ENCODE results near the gene KLHL36.

KLHL36 gene

DNA sequence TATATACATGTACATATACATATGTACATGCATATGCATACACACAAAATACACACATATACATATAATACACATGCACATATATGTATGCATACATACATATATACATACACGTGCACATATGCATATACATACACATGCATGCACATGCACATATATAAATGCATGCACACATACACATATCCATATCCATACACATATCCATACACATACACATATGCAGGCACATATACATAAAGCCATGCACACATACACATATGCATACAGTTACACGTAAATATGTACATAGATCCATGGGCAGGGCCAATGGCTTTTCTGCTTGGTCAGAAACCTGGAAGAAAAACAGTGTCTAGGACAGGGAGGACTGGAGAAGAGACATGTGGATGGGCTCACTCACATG lies 27.6 kb downstream of the KLHL36 start:
- H3K4me3 ChIP-seq (replicated peaks; ENCODE audit: low read depth, low read length) = no peak overlapping the region
- no peak for DNase-seq (ENCODE audit: extremely low read depth, low read depth)
- TF ChIP-seq, protein P1, sequence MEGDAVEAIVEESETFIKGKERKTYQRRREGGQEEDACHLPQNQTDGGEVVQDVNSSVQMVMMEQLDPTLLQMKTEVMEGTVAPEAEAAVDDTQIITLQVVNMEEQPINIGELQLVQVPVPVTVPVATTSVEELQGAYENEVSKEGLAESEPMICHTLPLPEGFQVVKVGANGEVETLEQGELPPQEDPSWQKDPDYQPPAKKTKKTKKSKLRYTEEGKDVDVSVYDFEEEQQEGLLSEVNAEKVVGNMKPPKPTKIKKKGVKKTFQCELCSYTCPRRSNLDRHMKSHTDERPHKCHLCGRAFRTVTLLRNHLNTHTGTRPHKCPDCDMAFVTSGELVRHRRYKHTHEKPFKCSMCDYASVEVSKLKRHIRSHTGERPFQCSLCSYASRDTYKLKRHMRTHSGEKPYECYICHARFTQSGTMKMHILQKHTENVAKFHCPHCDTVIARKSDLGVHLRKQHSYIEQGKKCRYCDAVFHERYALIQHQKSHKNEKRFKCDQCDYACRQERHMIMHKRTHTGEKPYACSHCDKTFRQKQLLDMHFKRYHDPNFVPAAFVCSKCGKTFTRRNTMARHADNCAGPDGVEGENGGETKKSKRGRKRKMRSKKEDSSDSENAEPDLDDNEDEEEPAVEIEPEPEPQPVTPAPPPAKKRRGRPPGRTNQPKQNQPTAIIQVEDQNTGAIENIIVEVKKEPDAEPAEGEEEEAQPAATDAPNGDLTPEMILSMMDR (IDR thresholded peaks at IDR 0.05; ENCODE audit: low read depth, low read length, missing control alignments) = no peak

DNA sequence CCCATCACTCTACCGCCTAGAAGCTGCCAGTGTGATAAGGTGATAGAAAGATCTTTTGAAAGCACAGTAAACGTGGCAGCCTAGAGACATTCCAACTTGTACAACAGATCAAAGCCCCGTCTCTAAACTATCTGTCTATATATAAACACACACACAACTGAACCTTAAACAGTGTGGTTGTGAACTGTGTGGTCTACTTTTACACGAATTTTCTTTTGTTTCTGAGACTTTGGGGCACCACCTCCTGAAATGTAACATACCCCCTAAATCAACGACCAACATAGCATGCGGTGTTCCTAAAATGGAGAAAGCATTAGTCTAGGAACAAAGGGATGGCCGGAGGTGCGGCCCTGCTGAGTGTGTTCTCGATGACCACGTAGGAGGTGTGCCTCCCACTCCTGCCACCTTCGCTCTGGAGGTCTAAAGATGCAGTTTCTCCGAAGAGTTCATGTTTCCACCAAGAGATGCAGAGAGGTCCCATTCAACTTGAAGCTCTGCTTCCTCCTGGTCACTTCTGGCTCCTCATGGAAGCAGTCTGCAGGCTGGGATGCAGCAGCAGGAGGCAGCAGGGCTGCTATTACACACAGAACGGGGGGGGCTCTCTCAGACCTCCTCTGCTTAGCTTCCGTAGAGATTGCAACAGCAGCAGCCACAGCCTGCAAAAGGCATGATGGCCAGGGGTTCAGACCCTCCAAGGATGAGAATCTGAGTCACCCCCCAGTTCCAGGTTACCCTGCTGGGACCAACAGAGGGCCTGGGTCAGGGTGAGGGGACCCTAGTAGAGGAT lies 28.9 kb downstream of the KLHL36 start:
- TF ChIP-seq, protein P1 (IDR thresholded peaks at IDR 0.05; ENCODE audit: low read depth, low read length, missing control alignments) = no peak
- DNase-seq (ENCODE audit: extremely low read depth, low read depth) = no peak
- no peak overlapping the region for H3K4me3 ChIP-seq (replicated peaks; ENCODE audit: low read depth, low read length)

DNA sequence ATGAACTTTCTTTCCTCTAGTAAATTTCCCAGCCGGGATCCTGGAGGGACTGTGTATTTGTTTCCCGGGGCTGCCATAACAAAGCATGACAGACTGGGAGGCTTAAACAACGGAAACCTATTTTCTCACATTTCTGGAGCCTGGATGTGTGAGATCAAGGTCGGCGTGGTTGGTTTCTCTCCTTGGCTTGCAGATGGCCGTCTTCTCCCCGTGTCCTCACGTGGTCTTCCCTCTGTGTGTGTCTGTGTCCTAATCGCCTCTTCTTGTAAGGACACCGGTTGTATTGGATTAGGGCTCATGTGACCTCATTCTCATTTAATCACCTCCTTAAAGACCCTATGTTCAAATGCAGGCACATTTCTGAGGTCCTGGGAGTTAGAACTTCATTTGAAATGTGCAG lies 29.5 kb downstream of the KLHL36 start:
- TF ChIP-seq, protein P1 (IDR thresholded peaks at IDR 0.05; ENCODE audit: low read depth, low read length, missing control alignments) = no peak

DNA sequence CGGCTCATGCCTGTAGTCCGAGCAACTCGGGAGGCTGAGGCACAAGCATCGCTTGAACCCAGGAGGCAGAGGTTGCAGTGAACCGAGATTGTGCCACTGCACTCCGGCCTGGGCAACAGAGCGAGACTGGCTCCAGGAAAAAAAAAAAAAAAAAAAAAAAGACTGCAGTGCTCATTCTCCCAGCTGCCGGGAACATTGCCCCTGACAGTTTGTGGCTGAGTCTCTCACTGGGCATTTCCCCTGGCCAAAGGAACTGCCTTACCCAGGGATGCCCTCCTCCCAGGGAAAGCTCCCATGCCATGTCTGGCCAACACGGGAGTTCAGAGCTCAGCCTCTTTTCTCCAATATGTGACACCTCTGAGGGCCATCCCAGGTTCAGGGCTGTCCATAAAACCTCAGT lies 30.2 kb downstream of the KLHL36 start:
- TF ChIP-seq, protein P1 (IDR thresholded peaks at IDR 0.05; ENCODE audit: low read depth, low read length, missing control alignments) = no peak
- H3K4me3 ChIP-seq (replicated peaks; ENCODE audit: low read depth, low read length) = no peak overlapping the region
- DNase-seq (ENCODE audit: extremely low read depth, low read depth) = no peak

More for the DNA sequence above, 29.5 kb downstream of the KLHL36 start:
- DNase-seq (ENCODE audit: extremely low read depth, low read depth) = no peak
- no peak overlapping the region for H3K4me3 ChIP-seq (replicated peaks; ENCODE audit: low read depth, low read length)

DNA sequence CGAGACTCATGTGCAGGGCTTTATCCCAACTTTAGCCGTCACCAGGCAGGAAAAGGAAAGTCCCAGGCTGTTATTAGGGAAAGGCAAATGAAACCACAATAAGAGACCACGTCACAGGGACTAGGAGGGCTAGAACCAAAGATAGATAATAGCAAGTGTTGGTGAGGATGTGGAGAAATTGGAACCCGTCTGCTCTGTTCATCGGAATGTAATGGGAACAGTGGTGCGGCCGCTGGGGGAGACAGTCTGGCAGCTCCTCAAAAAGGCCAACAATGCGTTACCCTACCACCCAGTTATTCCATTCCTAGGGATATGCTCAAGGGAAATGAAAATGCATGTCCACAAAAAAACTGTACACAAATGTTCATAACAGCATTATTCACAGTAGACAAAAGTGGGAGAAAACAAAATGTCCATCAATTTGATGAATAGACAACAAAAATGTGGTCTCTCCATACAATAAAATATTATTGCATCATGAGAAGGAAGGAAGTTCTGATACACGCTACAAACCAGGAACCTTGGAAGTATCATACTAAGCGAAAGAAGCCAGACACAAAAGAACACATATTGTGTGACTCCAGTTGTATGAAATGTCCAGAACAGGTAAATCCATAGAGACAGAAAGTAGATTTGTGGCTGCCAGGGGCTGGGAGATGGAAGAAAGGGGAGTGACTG lies 32.0 kb downstream of the KLHL36 start:
- no peak for DNase-seq (ENCODE audit: extremely low read depth, low read depth)
- TF ChIP-seq, protein P1 (IDR thresholded peaks at IDR 0.05; ENCODE audit: low read depth, low read length, missing control alignments) = no peak
- H3K4me3 ChIP-seq (replicated peaks; ENCODE audit: low read depth, low read length) = no peak overlapping the region

DNA sequence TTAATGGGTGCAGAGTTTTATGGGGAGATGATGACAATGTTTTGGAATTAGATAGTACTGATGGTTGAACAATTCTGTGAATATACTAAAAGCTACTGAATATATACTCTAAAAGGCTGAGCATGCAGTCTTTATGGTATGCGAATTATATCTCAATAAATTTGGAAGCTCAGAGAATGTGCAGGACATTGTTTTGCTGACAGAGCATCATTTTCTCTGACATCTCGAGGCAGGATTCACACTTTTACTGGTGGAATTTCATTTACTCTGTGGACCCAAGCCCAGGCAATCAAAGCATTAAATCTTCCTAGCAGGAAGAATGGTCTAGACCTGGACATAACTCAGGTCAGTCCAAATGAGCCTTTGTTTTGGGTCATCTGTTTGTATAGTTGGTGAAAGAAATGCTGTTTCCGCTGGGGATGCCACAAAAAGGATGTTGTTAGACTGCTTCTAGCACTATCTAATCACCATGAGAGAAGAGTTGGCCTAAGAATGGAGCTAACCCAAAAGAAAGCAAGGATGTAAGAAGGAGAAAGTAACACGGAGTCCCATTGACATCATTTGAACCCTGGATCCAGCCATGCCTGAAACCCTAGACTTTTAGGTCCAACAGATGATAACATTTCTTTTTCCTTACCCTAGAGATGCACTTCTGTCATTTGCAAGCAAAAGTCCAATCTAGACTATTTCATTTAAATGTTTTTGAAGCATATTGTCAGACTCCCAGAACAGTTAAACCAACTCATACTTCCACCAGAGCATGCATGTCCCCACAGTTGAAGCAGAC lies 32.7 kb downstream of the KLHL36 start:
- H3K4me3 ChIP-seq (replicated peaks; ENCODE audit: low read depth, low read length) = no peak overlapping the region
- TF ChIP-seq, protein P1 (IDR thresholded peaks at IDR 0.05; ENCODE audit: low read depth, low read length, missing control alignments) = no peak
- DNase-seq (ENCODE audit: extremely low read depth, low read depth) = no peak
